Activated CD4-positive, alpha-beta memory T cell treated with anti-CD3 and anti-CD28 coated beads, Interleukin-2, amount 10 ng/mL, durations not matched to agents 7 days and 5 days (primary cell): ENCODE measurements around the gene SRBD1. TPM values are rescaled to one million over a fixed set of nuclear protein-coding genes. Genes with fewer than 3 reads are reported as not detected.

Source experiments
- CTCF ChIA-PET: fragments of 350-600 bp; sonication (Branson Sonifier 250); formaldehyde crosslinking; loops from one replicate; lab custom pipeline; 2021; ENCODE audit warnings: antibody characterized with exemption, inconsistent platforms; lab: Charles Lee
- POLR2A ChIA-PET: fragments of 350-600 bp; sonication (Branson Sonifier 250); formaldehyde crosslinking; loops from one replicate; lab custom pipeline; 2021; ENCODE audit warnings: antibody characterized with exemption; lab: Charles Lee
- DNase-seq: peaks from one replicate; pipeline ENCODE4 v3.0.0-alpha.2; 2020
- H3K27ac Mint-ChIP-seq: one replicate; pipeline ENCODE4 v1.8.0; 2021; ENCODE audit warnings: mild to moderate bottlenecking, mixed read lengths
- H3K27me3 Mint-ChIP-seq: one replicate; pipeline ENCODE4 v1.8.0; 2021; ENCODE audit warnings: mixed read lengths
- H3K36me3 Mint-ChIP-seq: one replicate; pipeline ENCODE4 v1.8.0; 2021; ENCODE audit warnings: low read depth, mixed read lengths
- H3K4me1 Mint-ChIP-seq: one replicate; pipeline ENCODE4 v1.8.0; 2021; ENCODE audit warnings: mixed read lengths
- H3K4me3 Mint-ChIP-seq: one replicate; pipeline ENCODE4 v1.8.0; 2021; ENCODE audit warnings: mild to moderate bottlenecking, mixed read lengths
- H3K9me3 Mint-ChIP-seq: one replicate; pipeline ENCODE4 v1.8.0; 2021; ENCODE audit warnings: mixed read lengths
- total RNA-seq, 2 experiments: library from RNA; stranded (reverse); gene quantifications; one replicate each; pipeline ENCODE4 v1.2.3, GENCODE V29; 2021

SRBD1 gene
- total RNA-seq, 2 experiments from 2014 or later = 18.1 to 18.9 TPM

GRCh38 chr2:45648636-45649035, 37.6 kb upstream of the SRBD1 start:
- peaks cover 8% of the 10 kb centered on the region for H3K27me3 Mint-ChIP-seq
- no peak overlapping the region for H3K27ac Mint-ChIP-seq
- H3K4me3 Mint-ChIP-seq = peak overlapping the region; percentile 19
- no peak for DNase-seq
- H3K4me1 Mint-ChIP-seq = peaks cover 28% of the 10 kb centered on the region
- POLR2A ChIA-PET = no interaction called here
- CTCF ChIA-PET = no interaction called here
- peaks cover 12% of the 10 kb centered on the region for H3K36me3 Mint-ChIP-seq
- no peaks in the 10 kb centered on the region for H3K9me3 Mint-ChIP-seq

- no peak for DNase-seq
- Mint-ChIP-seq H3K36me3 (peaks cover 12% of the 10 kb centered on the region), H3K9me3 (no peaks in the 10 kb centered on the region), H3K4me3 (no peak overlapping the region), H3K27ac (no peak overlapping the region), H3K27me3 (peaks cover 13% of the 10 kb centered on the region), H3K4me1 (peaks cover 30% of the 10 kb centered on the region)
- ChIA-PET POLR2A (no interaction called here), CTCF (no interaction called here)
These were observed 37.0 kb upstream of the SRBD1 start for GRCh38 chr2:45647986-45648520.

GRCh38 chr2:45647356-45647755, 36.3 kb upstream of the SRBD1 start:
- Mint-ChIP-seq H3K27ac (no peak overlapping the region), H3K27me3 (peaks cover 14% of the 10 kb centered on the region), H3K9me3 (no peaks in the 10 kb centered on the region), H3K36me3 (peaks cover 11% of the 10 kb centered on the region), H3K4me3 (no peak overlapping the region), H3K4me1 (peaks cover 25% of the 10 kb centered on the region)
- ChIA-PET POLR2A (no interaction called here), CTCF (interaction anchor here (0.6 kb wide), 1 partner anchor 415 kb away, joined by 3 read pairs; no protein-coding TSS in a partner anchor)
- DNase-seq = no peak

- DNase-seq = no peak
- Mint-ChIP-seq H3K27ac (no peak overlapping the region), H3K4me1 (peaks cover 25% of the 10 kb centered on the region), H3K36me3 (peaks cover 7% of the 10 kb centered on the region), H3K9me3 (no peaks in the 10 kb centered on the region), H3K4me3 (no peak overlapping the region), H3K27me3 (peaks cover 21% of the 10 kb centered on the region)
- ChIA-PET POLR2A (no interaction called here), CTCF (interaction anchor here (1.4 to 3.2 kb wide), 2 partner anchors 134 to 347 kb away, joined by 5 to 29 read pairs; no protein-coding TSS in a partner anchor)
These were observed 35.2 kb upstream of the SRBD1 start for GRCh38 chr2:45646289-45646688.

- POLR2A ChIA-PET = interaction anchor here (1.2 to 1.9 kb wide), 2 partner anchors 137 to 720 kb away, joined by 3 to 4 read pairs; no protein-coding TSS in a partner anchor
- Mint-ChIP-seq H3K9me3 (no peaks in the 10 kb centered on the region), H3K4me3 (peak overlapping the region; percentile 60), H3K27ac (no peak overlapping the region), H3K4me1 (peaks cover 23% of the 10 kb centered on the region), H3K36me3 (peaks cover 2% of the 10 kb centered on the region), H3K27me3 (peaks cover 38% of the 10 kb centered on the region)
- CTCF ChIA-PET = interaction anchor here (1.0 to 3.2 kb wide), 5 partner anchors 13 to 136 kb away, joined by 3 to 29 read pairs (median 3); no protein-coding TSS in a partner anchor
- peak; percentile 72 for DNase-seq
These were observed 32.8 kb upstream of the SRBD1 start for GRCh38 chr2:45643543-45644542.

- Mint-ChIP-seq H3K27ac (no peak overlapping the region), H3K27me3 (peaks cover 43% of the 10 kb centered on the region), H3K9me3 (no peaks in the 10 kb centered on the region), H3K36me3 (peaks cover 2% of the 10 kb centered on the region), H3K4me1 (peaks cover 22% of the 10 kb centered on the region), H3K4me3 (peak overlapping the region; percentile 60)
- CTCF ChIA-PET = interaction anchor here (0.9 to 3.2 kb wide), 5 partner anchors 10 to 296 kb away, joined by 3 to 29 read pairs (median 4); no protein-coding TSS in a partner anchor
- no peak for DNase-seq
- POLR2A ChIA-PET = interaction anchor here (1.2 to 1.9 kb wide), 2 partner anchors 137 to 720 kb away, joined by 3 to 4 read pairs; no protein-coding TSS in a partner anchor
These were observed 32.0 kb upstream of the SRBD1 start for GRCh38 chr2:45643095-45643494.

GRCh38 chr2:45640576-45640975, 29.5 kb upstream of the SRBD1 start:
- CTCF ChIA-PET = interaction anchor here (1.3 kb wide), 1 partner anchor 138 kb away, joined by 3 read pairs; no protein-coding TSS in a partner anchor
- Mint-ChIP-seq H3K9me3 (no peaks in the 10 kb centered on the region), H3K4me3 (no peak overlapping the region), H3K27ac (no peak overlapping the region), H3K27me3 (peaks cover 53% of the 10 kb centered on the region), H3K4me1 (peaks cover 31% of the 10 kb centered on the region), H3K36me3 (peaks cover 2% of the 10 kb centered on the region)
- no peak for DNase-seq
- POLR2A ChIA-PET = interaction anchor here (4.7 kb wide), 1 partner anchor 10 kb away, joined by 19 read pairs; the partner anchor contains the start of gene PRKCE

GRCh38 chr2:45637440-45637839, 26.4 kb upstream of the SRBD1 start:
- ChIA-PET CTCF (interaction anchor here (1.2 kb wide), 1 partner anchor 141 kb away, joined by 5 read pairs; no protein-coding TSS in a partner anchor), POLR2A (interaction anchor here (2.0 to 4.7 kb wide), 2 partner anchors 14 to 27 kb away, joined by 5 to 19 read pairs; partner anchors contain the start of genes PRKCE and SRBD1)
- Mint-ChIP-seq H3K4me3 (no peak overlapping the region), H3K36me3 (no peaks in the 10 kb centered on the region), H3K4me1 (peaks cover 19% of the 10 kb centered on the region), H3K27ac (no peak overlapping the region), H3K27me3 (peaks cover 59% of the 10 kb centered on the region), H3K9me3 (no peaks in the 10 kb centered on the region)
- DNase-seq = peak; percentile 37

- no peak for DNase-seq
- Mint-ChIP-seq H3K27me3 (peaks cover 60% of the 10 kb centered on the region), H3K4me3 (no peak overlapping the region), H3K27ac (no peak overlapping the region), H3K9me3 (no peaks in the 10 kb centered on the region), H3K36me3 (no peaks in the 10 kb centered on the region), H3K4me1 (peaks cover 13% of the 10 kb centered on the region)
- ChIA-PET POLR2A (interaction anchor here (4.7 kb wide), 1 partner anchor 15 kb away, joined by 19 read pairs; the partner anchor contains the start of gene PRKCE), CTCF (no interaction called here)
These were observed 24.9 kb upstream of the SRBD1 start for GRCh38 chr2:45636008-45636407.

- Mint-ChIP-seq H3K27ac (no peak overlapping the region), H3K4me1 (peaks cover 9% of the 10 kb centered on the region), H3K4me3 (no peak overlapping the region), H3K27me3 (peaks cover 59% of the 10 kb centered on the region), H3K9me3 (no peaks in the 10 kb centered on the region), H3K36me3 (no peaks in the 10 kb centered on the region)
- DNase-seq = no peak
- ChIA-PET POLR2A (no interaction called here), CTCF (interaction anchor here (0.9 to 1.0 kb wide), 4 partner anchors 18 to 146 kb away, joined by 3 to 5 read pairs (median 3); no protein-coding TSS in a partner anchor)
These were observed 23.2 kb upstream of the SRBD1 start for GRCh38 chr2:45634223-45634622.

- ChIA-PET CTCF (no interaction called here), POLR2A (no interaction called here)
- no peaks in the 10 kb centered on the region for H3K9me3 Mint-ChIP-seq
- no peaks in the 10 kb centered on the region for H3K4me1 Mint-ChIP-seq
- H3K36me3 Mint-ChIP-seq = no peaks in the 10 kb centered on the region
- no peak overlapping the region for H3K27ac Mint-ChIP-seq
- no peak overlapping the region for H3K4me3 Mint-ChIP-seq
- H3K27me3 Mint-ChIP-seq = peaks cover 49% of the 10 kb centered on the region
- DNase-seq = no peak
These were observed 20.9 kb upstream of the SRBD1 start for GRCh38 chr2:45631955-45632354.

- no peaks in the 10 kb centered on the region for H3K36me3 Mint-ChIP-seq
- ChIA-PET POLR2A (no interaction called here), CTCF (no interaction called here)
- H3K9me3 Mint-ChIP-seq = no peaks in the 10 kb centered on the region
- peaks cover 49% of the 10 kb centered on the region for H3K27me3 Mint-ChIP-seq
- no peak overlapping the region for H3K27ac Mint-ChIP-seq
- H3K4me1 Mint-ChIP-seq = no peaks in the 10 kb centered on the region
- no peak for DNase-seq
- no peak overlapping the region for H3K4me3 Mint-ChIP-seq
These were observed 20.3 kb upstream of the SRBD1 start for GRCh38 chr2:45631319-45631718.
